ENCODE measurements around the gene MRTFB.
A peak's percentile ranks its signal among the peaks of the same experiment; 100 is the strongest.
"Not testable (repeated sequence)": the region's sequence is repeated elsewhere in the genome, so short reads cannot be mapped to it uniquely, and the experiment has no call there.

Gene MRTFB

GRCh38 chr16:14070877-14071575 lies at the start of gene MRTFB:
MRTFB (plus strand) TSS chr16:14071319; CDS start chr16:14140607, 69,288 bp downstream.
- TF ChIP-seq, protein P1, sequence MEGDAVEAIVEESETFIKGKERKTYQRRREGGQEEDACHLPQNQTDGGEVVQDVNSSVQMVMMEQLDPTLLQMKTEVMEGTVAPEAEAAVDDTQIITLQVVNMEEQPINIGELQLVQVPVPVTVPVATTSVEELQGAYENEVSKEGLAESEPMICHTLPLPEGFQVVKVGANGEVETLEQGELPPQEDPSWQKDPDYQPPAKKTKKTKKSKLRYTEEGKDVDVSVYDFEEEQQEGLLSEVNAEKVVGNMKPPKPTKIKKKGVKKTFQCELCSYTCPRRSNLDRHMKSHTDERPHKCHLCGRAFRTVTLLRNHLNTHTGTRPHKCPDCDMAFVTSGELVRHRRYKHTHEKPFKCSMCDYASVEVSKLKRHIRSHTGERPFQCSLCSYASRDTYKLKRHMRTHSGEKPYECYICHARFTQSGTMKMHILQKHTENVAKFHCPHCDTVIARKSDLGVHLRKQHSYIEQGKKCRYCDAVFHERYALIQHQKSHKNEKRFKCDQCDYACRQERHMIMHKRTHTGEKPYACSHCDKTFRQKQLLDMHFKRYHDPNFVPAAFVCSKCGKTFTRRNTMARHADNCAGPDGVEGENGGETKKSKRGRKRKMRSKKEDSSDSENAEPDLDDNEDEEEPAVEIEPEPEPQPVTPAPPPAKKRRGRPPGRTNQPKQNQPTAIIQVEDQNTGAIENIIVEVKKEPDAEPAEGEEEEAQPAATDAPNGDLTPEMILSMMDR (IDR thresholded peaks at IDR 0.05; ENCODE audit: borderline replicate concordance, control extremely low read depth, extremely low read depth, insufficient read depth, missing control alignments) = no peak
- DNase-seq (ENCODE audit: low spot score) = peak; percentile 91
- in situ Hi-C loops (cut with MboI; ENCODE audit: low sequenced_read_pairs, unreplicated experiment) = no loop called here

DNA sequence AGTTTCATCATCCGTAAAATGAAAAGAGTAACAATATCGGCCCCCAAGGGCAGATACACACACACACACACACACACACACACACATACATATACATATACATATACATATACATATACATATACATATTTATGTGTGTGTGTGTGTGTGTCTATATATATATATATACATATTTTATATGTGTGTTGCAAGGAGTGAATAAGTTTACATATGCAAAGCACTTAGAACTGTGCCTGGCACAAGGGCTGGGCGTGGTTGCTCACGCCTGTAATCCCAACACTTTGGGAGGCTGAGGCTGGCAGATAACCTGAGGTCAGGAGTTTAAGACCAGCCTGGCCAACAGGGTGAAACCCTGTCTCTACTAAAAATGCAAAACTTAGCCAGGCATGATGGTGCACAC lies 47.6 kb upstream of the MRTFB start:
- DNase-seq (ENCODE audit: low spot score); in situ Hi-C loops (cut with MboI; ENCODE audit: low sequenced_read_pairs, unreplicated experiment): not testable (repeated sequence)

DNA sequence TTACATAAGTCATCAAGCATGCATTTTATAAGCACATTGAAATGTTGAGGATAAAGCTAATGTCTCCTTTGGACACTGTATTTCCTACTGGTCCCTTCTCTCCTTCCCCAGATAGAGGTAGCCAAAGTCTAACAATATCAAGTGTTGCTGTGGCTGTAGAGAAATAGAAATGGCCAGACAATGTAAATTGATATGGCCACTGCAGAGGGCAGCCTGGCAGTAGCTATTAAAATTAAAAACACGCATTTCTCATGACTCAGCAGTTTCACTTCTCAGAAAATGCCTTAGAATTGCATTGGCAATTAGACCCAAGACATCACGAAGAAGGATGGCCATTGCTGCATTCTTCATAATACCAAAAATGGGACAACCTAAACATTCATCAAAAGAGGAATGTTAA lies 46.8 kb upstream of the MRTFB start:
- DNase-seq (ENCODE audit: low spot score) = no peak
- TF ChIP-seq, protein P1 (IDR thresholded peaks at IDR 0.05; ENCODE audit: borderline replicate concordance, control extremely low read depth, extremely low read depth, insufficient read depth, missing control alignments) = no peak
- in situ Hi-C loops (cut with MboI; ENCODE audit: low sequenced_read_pairs, unreplicated experiment) = no loop called here

GRCh38 chr16:14026572-14027285 lies 44.4 kb upstream of the MRTFB start:
- in situ Hi-C loops (cut with MboI; ENCODE audit: low sequenced_read_pairs, unreplicated experiment) = no loop called here
- TF ChIP-seq, protein P1 (IDR thresholded peaks at IDR 0.05; ENCODE audit: borderline replicate concordance, control extremely low read depth, extremely low read depth, insufficient read depth, missing control alignments) = no peak
- DNase-seq (ENCODE audit: low spot score) = no peak

- in situ Hi-C loops (cut with MboI; ENCODE audit: low sequenced_read_pairs, unreplicated experiment) = no loop called here
- DNase-seq (ENCODE audit: low spot score) = no peak
- TF ChIP-seq, protein P1 (IDR thresholded peaks at IDR 0.05; ENCODE audit: borderline replicate concordance, control extremely low read depth, extremely low read depth, insufficient read depth, missing control alignments) = no peak
These were observed 42.9 kb upstream of the MRTFB start for GRCh38 chr16:14028202-14028601.

DNA sequence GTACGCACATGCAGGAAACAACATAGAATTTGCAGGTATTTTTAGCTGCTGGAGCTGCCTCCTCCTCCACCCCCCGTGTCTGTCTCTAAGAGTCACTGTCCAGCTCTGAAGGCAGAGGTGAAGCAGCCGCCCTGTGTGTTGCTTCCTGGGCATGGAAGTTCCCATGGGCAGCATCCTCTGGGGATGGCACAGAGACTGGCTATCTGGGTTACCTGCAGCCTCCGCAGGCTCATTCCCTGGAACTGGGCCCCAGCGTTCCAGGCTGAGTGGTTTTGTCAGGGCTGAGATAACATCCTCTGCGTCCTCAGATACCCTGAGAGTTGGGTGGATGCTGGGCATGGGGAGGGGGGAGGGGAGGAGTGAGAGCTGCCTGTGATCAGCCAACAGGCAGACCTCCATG lies 41.5 kb upstream of the MRTFB start:
- DNase-seq (ENCODE audit: low spot score) = no peak
- in situ Hi-C loops (cut with MboI; ENCODE audit: low sequenced_read_pairs, unreplicated experiment) = no loop called here
- TF ChIP-seq, protein P1 (IDR thresholded peaks at IDR 0.05; ENCODE audit: borderline replicate concordance, control extremely low read depth, extremely low read depth, insufficient read depth, missing control alignments) = no peak

DNA sequence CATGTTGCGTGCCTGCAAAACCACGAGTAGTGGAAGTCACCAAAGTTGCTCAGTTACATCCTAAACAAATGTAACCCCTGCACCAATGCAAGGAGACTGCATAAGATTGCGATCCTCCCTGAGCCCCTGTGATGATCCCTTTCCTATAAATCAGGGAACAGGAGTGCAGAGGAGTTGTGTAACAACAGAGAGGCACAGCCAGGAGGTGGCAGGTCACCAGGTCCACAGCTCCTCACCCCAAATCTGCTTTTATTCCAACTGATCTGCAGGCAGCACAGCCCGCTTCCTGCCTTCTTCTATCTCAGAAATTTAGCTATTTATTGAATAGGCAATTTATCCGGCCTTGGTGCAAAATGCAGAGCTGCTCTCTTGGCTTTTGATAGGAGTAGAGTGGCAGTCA lies 36.0 kb upstream of the MRTFB start:
- in situ Hi-C loops (cut with MboI; ENCODE audit: low sequenced_read_pairs, unreplicated experiment) = no loop called here
- TF ChIP-seq, protein P1 (IDR thresholded peaks at IDR 0.05; ENCODE audit: borderline replicate concordance, control extremely low read depth, extremely low read depth, insufficient read depth, missing control alignments) = no peak
- no peak for DNase-seq (ENCODE audit: low spot score)
